ENCODE data around the gene EHBP1. TPM values are rescaled to one million over a fixed set of nuclear protein-coding genes. Genes with fewer than 3 reads are reported as not detected.

Gene EHBP1
- total and polyA plus RNA-seq, 2 experiments from 2014 or later: 27.2 to 47.9 TPM

DNA sequence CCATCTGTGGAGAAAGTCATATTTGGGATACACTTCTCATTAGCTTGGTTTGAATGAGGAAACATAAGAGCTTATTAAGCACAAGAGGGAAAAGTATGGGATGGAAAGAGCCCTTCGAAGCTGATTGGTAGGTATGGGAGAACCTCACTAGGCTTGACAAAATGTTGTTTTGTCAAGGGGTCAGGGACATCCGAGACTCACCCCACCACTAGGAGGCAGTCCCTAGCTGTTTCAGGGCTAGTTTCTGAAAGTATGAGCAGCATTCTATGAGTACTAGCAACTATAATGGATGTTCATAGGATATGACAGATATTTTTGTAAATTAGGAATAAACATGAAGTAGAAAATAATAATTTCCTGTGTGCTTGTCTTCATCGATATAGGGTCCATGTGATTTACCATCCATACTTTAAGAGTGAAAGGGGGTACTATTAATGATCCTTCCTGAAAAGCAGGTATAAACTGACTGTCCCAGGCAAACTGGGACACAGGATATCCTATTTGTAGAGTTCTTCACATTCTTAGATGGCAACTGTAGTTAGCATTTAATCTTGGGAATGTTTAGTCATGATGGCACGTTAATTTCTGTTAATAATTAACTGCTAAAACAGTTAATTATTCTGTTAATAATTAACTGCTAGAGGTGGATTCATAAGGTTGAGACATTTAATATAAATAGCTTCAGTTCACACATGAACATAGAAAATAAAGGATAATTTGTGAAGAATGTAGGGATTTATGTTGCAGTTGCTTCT, 373.5 kb downstream of the EHBP1 start:
- H4K20me1 ChIP-seq (replicated peaks; ENCODE audit: insufficient read depth): no peaks in the 10 kb centered on the region
- H3F3A ChIP-seq (replicated peaks; ENCODE audit: low read depth): no peaks in the 10 kb centered on the region
- H3K4me2 ChIP-seq: no peak overlapping the region
- no peak overlapping the region for H3K27ac ChIP-seq (ENCODE audit: low read depth)
- Mint-ChIP-seq H3K9me3 (no peaks in the 10 kb centered on the region), H3K27me3 (ENCODE audit: insufficient read depth, low read depth, poor library complexity) (peaks cover 4% of the 10 kb centered on the region), H3K4me1 (peaks cover 4% of the 10 kb centered on the region), H3K4me3 (no peak overlapping the region), H3K36me3 (ENCODE audit: low read depth) (no peaks in the 10 kb centered on the region), H3K27ac (no peak overlapping the region)
- H2AFZ ChIP-seq: no peak overlapping the region
- H3K36me3 ChIP-seq (ENCODE audit: insufficient read depth): no peaks in the 10 kb centered on the region
- no peaks in the 10 kb centered on the region for H3K27me3 ChIP-seq (ENCODE audit: insufficient read depth)
- no peaks in the 10 kb centered on the region for H3K79me2 ChIP-seq (replicated peaks; ENCODE audit: insufficient read depth)
- TF ChIP-seq, protein P1, sequence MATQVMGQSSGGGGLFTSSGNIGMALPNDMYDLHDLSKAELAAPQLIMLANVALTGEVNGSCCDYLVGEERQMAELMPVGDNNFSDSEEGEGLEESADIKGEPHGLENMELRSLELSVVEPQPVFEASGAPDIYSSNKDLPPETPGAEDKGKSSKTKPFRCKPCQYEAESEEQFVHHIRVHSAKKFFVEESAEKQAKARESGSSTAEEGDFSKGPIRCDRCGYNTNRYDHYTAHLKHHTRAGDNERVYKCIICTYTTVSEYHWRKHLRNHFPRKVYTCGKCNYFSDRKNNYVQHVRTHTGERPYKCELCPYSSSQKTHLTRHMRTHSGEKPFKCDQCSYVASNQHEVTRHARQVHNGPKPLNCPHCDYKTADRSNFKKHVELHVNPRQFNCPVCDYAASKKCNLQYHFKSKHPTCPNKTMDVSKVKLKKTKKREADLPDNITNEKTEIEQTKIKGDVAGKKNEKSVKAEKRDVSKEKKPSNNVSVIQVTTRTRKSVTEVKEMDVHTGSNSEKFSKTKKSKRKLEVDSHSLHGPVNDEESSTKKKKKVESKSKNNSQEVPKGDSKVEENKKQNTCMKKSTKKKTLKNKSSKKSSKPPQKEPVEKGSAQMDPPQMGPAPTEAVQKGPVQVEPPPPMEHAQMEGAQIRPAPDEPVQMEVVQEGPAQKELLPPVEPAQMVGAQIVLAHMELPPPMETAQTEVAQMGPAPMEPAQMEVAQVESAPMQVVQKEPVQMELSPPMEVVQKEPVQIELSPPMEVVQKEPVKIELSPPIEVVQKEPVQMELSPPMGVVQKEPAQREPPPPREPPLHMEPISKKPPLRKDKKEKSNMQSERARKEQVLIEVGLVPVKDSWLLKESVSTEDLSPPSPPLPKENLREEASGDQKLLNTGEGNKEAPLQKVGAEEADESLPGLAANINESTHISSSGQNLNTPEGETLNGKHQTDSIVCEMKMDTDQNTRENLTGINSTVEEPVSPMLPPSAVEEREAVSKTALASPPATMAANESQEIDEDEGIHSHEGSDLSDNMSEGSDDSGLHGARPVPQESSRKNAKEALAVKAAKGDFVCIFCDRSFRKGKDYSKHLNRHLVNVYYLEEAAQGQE (IDR thresholded peaks at IDR 0.05; ENCODE audit: unreplicated experiment): no peak
- TF ChIP-seq EZH2phosphoT487 (IDR thresholded peaks at IDR 0.05; ENCODE audit: unreplicated experiment): no peak
- TF ChIP-seq, protein P2, sequence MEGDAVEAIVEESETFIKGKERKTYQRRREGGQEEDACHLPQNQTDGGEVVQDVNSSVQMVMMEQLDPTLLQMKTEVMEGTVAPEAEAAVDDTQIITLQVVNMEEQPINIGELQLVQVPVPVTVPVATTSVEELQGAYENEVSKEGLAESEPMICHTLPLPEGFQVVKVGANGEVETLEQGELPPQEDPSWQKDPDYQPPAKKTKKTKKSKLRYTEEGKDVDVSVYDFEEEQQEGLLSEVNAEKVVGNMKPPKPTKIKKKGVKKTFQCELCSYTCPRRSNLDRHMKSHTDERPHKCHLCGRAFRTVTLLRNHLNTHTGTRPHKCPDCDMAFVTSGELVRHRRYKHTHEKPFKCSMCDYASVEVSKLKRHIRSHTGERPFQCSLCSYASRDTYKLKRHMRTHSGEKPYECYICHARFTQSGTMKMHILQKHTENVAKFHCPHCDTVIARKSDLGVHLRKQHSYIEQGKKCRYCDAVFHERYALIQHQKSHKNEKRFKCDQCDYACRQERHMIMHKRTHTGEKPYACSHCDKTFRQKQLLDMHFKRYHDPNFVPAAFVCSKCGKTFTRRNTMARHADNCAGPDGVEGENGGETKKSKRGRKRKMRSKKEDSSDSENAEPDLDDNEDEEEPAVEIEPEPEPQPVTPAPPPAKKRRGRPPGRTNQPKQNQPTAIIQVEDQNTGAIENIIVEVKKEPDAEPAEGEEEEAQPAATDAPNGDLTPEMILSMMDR (conservative IDR thresholded peaks at IDR 0.05; ENCODE audit: low read depth in 2 of 2): peak; percentile 97
- peaks cover 10% of the 10 kb centered on the region; the same call in 1 of the 2 replicates for H3K4me1 ChIP-seq (ENCODE audit: insufficient read depth)
- ATAC-seq (peak; percentile 97), DNase-seq (ENCODE audit: low spot score) (peak; percentile 86)
- H3K4me3 ChIP-seq: no peak overlapping the region
- H3K9me2 ChIP-seq (ENCODE audit: insufficient read depth): no peaks in the 10 kb centered on the region

DNA sequence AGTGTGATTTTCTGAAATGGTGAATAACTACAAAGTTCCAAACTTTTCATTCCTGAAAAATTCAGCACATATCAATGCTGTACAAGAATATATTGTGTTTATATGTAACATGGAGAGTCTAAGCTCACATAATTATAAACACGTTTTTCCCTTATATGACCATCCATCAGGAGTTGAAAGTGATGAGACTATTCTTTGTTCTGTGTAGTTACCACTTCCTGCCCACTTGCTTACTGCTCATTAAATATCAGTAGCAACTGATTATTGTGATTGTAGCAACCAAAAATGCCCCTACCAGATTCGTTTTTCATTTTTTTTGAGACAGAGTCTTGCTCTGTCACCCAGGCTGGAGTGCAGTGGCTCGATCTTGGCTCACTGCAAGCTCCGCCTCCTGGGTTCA, 375.9 kb downstream of the EHBP1 start:
- no peak overlapping the region for H3K27ac Mint-ChIP-seq
- H3F3A ChIP-seq (replicated peaks; ENCODE audit: low read depth): no peaks in the 10 kb centered on the region
- TF ChIP-seq, protein P3, sequence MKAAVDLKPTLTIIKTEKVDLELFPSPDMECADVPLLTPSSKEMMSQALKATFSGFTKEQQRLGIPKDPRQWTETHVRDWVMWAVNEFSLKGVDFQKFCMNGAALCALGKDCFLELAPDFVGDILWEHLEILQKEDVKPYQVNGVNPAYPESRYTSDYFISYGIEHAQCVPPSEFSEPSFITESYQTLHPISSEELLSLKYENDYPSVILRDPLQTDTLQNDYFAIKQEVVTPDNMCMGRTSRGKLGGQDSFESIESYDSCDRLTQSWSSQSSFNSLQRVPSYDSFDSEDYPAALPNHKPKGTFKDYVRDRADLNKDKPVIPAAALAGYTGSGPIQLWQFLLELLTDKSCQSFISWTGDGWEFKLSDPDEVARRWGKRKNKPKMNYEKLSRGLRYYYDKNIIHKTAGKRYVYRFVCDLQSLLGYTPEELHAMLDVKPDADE (IDR thresholded peaks at IDR 0.05): no peak
- no peak for TF ChIP-seq EZH2phosphoT487 (IDR thresholded peaks at IDR 0.05; ENCODE audit: unreplicated experiment)
- no peak for TF ChIP-seq EZH2 (IDR thresholded peaks at IDR 0.05; ENCODE audit: low read depth, unreplicated experiment)
- TF ChIP-seq ZNF331 (CRISPR knock-in tag; IDR thresholded peaks at IDR 0.05; ENCODE audit: low read depth): no peak
- TF ChIP-seq ZNF114 (CRISPR knock-in tag; IDR thresholded peaks at IDR 0.05): no peak
- H3K4me1 Mint-ChIP-seq: peaks cover 7% of the 10 kb centered on the region
- H3K36me3 ChIP-seq (ENCODE audit: insufficient read depth): no peaks in the 10 kb centered on the region
- no peak overlapping the region for H3K4me2 ChIP-seq
- H4K20me1 ChIP-seq (replicated peaks; ENCODE audit: insufficient read depth): no peaks in the 10 kb centered on the region
- no peaks in the 10 kb centered on the region for H3K79me2 ChIP-seq (replicated peaks; ENCODE audit: insufficient read depth)
- H3K27me3 ChIP-seq (ENCODE audit: insufficient read depth): no peaks in the 10 kb centered on the region
- DNase-seq (ENCODE audit: low spot score): no peak
- H3K9me3 Mint-ChIP-seq: no peaks in the 10 kb centered on the region
- no peak overlapping the region for H3K4me3 Mint-ChIP-seq
- H3K27ac ChIP-seq (ENCODE audit: low read depth): no peak overlapping the region
- ATAC-seq: no peak
- peaks cover 10% of the 10 kb centered on the region; the same call in 1 of the 2 replicates for H3K4me1 ChIP-seq (ENCODE audit: insufficient read depth)
- no peaks in the 10 kb centered on the region for H3K9me2 ChIP-seq (ENCODE audit: insufficient read depth)
- H3K4me3 ChIP-seq: no peak overlapping the region
- no peaks in the 10 kb centered on the region for H3K36me3 Mint-ChIP-seq (ENCODE audit: low read depth)
- H3K27me3 Mint-ChIP-seq (ENCODE audit: insufficient read depth, low read depth, poor library complexity): peaks cover 4% of the 10 kb centered on the region
- no peak overlapping the region for H2AFZ ChIP-seq

All from GM23338 (cell line).